HS-5 (cell line): Measurements from ENCODE around the gene ZNF19.

Source experiments
- DNase-seq: peaks from one replicate; pipeline ENCODE4 v3.0.0-alpha.2; 2012; ENCODE audit warnings: low read depth

Gene ZNF19

DNA sequence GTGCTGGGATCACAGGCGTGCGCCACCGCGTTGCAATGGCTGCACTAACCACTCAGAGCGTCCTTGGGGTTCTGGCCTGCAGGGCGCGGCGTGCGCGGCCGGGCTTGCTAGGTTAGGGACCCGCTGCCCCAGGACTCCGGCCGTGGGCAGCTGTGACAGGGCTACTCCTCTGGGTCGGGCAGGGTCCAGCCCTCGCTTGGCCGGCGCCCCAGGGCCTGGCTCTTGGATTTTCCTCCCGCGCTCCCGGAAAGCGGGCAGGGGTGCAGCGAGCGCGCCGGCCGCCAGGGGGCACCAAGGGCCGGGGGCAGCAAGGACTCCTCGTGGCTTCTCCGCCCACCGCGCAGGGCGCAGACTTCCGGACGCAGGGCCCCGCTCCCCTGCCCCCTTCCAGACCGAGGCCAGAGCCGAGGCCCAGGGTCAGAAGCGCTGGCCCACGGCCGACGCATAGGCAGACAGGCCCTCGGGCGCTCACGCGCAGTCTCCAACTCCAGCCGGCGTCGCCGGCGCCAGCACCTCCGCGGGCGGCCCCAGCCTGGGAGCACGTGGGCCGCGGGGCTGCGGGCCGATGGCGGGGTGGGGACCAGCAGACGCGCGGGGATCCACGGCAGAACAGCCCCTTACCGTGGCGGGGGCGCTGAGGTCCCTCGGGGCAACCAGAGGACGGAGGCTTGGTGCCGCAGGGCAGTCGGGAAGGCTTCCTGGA is 47.6 kb downstream of the ZNF19 start:
- no peak for DNase-seq

DNA sequence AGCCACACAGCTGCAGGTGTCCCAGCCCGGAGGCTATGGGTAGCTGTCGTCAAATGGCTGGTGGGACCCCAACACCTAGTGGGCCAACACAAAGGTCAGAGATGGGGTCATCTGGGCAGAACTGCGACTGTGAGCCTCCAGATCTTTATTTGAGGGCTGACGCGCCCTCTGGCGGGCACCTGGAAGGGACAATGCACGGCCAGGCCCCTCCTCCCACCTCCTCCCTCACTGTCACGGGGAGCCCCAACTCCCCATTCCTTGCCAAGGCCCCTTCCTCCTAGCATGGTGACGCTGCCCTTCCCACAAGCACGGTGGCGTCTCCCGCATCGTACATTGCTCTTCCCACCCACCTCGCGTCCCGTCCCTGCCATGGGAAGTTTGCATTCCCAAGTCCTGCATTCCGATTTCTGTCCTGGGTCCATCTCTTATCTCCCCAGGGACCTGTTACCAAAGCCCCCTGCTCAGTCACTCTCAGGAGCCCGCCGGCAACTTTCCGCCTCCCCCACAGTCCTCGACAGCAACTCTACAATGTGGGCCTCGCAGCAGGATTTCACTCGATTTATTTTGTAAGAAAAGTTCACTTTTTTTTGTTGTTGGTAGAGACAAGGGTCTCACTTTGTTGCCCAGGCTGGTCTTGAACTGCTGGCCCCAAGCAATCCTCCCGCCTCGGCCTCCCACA is 48.3 kb downstream of the ZNF19 start:
- DNase-seq, result no peak

GRCh38 chr16:71439523-71439922 is 49.6 kb downstream of the ZNF19 start:
- no peak for DNase-seq

DNA sequence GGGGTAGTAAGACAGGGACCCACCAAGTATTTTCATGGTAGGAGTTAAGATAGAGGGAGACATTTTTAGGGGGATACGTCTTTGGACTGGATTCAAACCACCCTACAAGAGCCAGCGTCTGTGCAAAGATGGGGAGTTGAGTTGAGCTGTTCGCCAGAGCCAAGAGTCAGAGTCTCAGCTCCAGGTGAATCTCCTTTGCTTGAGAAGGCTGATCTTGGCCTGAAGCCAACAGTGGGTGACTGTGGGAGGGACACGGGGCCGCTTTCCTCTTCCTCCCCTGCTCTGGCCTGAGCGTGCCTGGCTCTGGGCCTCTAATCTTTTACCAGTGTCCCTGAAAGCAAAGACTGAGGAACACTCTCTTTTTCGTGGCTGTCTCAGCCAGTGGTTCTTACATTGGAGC is 52.7 kb downstream of the ZNF19 start:
- no peak for DNase-seq

GRCh38 chr16:71432906-71433305 is 56.2 kb downstream of the ZNF19 start:
- no peak for DNase-seq

DNA sequence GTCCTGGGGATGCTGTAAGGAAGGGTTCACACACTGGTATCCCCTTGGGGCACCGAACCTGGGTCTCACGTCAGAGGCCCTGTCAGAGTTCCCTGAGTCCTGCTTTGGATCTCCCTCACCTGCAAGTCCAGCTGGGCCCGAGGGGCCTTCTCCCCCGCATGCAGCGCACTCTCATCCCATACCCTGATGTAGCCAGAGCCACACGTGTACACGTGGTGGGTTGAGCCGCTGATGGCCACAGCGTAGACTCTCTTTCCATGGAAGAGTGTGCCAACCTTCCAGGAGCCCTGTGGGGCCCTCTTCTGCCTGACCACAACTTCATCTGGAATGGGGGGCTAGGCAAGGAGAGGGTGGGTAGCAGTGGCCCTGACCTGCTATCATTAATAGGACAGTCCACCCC is 57.1 kb downstream of the ZNF19 start:
- DNase-seq, result no peak

GRCh38 chr16:71431176-71431575 is 57.9 kb downstream of the ZNF19 start:
- DNase-seq, result no peak

- DNase-seq, result no peak
Observed at GRCh38 chr16:71430744-71431143, 58.4 kb downstream of the ZNF19 start.

DNA sequence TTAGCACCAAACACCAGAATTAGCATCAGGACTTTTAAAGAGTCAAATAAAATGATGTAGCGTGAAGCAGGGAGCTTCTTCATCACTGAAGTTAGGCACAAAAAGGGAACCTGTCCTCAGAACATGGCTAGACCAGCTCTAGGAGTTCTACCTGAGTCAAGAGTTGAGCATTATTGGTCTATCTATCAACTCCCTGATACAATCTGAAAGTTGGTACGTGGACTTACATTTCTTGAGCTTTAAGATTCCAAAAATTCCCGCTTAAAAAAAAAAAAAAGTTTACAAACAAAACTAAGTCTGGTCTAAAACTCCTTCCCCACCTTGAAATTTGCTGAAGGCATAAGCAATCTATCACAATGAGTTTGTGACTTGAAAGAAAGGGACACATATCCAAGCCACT is 59.5 kb downstream of the ZNF19 start:
- DNase-seq, result no peak

- no peak for DNase-seq
Observed at GRCh38 chr16:71428883-71429282, 60.2 kb downstream of the ZNF19 start.

DNA sequence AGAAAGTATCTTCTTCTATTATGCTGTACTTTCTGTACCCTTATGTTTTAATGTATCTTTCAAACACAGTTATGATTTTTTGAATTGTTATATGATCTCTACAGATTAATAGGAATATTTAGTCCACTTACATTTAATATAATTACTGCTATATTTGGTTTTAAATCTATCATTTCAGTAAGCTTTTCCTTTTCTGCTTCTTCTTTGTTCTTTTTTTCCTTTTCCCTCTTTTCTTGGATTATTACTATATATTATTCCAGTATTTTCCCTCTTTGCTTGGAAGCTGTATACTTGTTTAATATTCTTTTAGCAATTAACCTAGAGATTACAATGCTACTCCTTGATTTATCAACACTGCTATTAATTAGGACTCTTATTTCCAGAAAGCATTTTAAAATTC is 60.7 kb downstream of the ZNF19 start:
- DNase-seq, result no peak

DNA sequence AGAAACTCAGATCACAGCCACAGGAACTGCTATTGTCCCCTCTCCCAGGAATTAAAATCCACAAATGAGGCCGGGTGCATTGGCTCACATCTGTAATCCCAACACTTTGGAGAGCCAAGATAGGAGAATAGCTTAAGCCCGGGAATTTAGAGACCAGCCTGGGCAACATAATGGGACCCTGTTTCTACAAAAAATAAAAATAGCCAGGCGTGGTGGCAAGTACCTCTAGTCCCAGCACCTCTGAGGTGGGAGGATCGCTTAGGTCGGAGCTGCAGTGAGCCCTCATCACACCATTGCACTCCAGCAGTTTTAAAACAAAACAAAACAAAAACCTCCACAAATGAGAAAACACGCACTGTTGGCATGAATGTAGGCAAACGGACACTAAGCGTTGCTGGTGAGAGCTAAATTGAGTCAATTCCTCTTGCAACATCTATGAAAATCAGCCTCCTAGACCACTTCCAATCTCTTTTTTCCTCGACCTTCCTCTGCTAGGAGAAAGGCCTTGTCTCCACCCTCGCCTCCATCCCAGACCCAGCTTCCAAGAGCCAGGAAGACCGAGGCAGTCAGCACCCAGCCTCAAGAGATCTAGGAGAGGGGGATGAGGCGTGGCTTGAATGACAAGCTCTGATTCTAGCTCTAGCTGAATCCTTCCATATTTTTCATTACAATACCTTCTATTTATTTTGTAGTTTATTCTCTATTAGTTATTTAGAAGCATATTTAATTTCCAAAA is 62.1 kb downstream of the ZNF19 start:
- DNase-seq, result no peak

DNA sequence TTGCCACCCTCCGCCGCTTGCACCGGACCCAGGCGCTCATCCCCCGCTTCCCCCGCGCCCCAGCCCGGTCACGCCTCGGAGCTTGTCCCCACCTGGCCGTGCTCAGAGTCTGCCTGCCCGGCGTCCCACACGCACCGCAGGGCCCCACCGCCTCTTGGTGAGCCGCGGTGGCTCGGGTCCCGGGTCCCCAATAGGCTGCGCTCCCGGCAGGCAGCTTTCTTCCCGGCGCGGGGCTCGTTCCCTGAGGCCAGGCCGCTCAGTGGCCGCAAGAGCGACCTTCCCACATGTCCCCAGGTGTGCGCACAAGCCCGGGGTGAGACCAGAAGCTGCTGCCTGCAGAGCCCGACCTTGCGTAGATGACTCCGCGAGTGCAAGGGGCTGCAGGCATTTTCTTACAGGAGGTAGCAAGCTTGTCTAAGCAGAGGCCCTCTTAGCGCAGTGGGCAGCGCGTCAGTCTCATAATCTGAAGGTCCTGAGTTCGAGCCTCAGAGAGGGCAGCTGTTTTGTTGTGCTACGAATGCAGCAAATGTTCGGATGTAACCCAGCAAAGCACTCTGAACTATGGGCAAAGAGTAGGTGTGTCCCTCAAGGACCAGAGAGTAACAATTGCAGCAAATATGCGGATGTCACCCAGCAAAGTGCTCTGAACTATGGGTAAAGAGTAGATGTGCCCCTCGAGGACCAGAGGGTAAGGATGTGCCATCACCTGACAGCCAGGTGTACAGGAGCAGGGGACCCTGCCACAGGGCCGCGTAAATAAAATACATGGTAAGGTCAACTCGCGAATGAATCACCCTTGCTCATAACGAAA is 62.9 kb downstream of the ZNF19 start:
- no peak for DNase-seq

- no peak for DNase-seq
Observed at GRCh38 chr16:71425746-71426068, 63.4 kb downstream of the ZNF19 start.

GRCh38 chr16:71424626-71425025 is 64.5 kb downstream of the ZNF19 start:
- no peak for DNase-seq

DNA sequence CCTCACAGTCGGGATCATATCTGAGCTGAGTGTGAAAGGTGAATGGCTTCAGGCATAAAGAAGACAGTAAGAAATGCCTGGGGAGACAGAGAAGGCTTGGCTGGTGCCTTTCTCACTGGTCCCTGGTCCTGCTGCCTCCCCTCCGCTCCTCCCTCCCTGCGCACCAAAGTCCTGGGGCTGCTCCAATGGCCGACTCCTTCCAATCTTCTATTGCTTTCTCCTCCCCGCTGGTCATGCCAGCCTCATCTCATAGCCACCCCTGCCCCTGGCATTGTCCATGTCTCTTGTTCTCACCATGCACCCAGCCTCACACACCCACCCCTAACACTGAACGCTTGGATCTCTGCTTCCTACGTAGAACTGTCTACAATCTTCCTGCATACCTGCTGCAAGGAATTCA is 65.3 kb downstream of the ZNF19 start:
- DNase-seq, result no peak
